HG03342 (cell line): ENCODE results near the gene PAIP2B.
A peak's percentile ranks its signal among the peaks of the same experiment; 100 is the strongest.
"Not testable (repeated sequence)": the region's sequence is repeated elsewhere in the genome, so short reads cannot be mapped to it uniquely, and the experiment has no call there.

Source experiments
- ATAC-seq: cut with Tn5 transposase; IDR thresholded peaks from one replicate; pipeline ENCODE4 v1.9.1; 2021; ENCODE audit warnings: mild to moderate bottlenecking, moderate library complexity; ENCODE audit not compliant: unreplicated experiment

Gene PAIP2B

GRCh38 chr2:71226965-71227560, at the start of gene PAIP2B:
Gene PAIP2B (minus strand): TSS chr2:71227103. CDS start chr2:71202589, 24,514 bp downstream.
- ATAC-seq = peak; percentile 94

- no peak for ATAC-seq
These were observed 49.0 kb upstream of the PAIP2B start for GRCh38 chr2:71275939-71276310.

GRCh38 chr2:71269511-71270090, 42.7 kb upstream of the PAIP2B start:
- ATAC-seq = no peak

- ATAC-seq = no peak
These were observed 36.5 kb upstream of the PAIP2B start for GRCh38 chr2:71263386-71263785.

GRCh38 chr2:71261534-71261933, 34.6 kb upstream of the PAIP2B start:
- ATAC-seq = no peak

GRCh38 chr2:71256421-71256820, 29.5 kb upstream of the PAIP2B start:
- no peak for ATAC-seq

- ATAC-seq = no peak
These were observed 27.9 kb upstream of the PAIP2B start for GRCh38 chr2:71254776-71255175.

GRCh38 chr2:71254078-71254477, 27.2 kb upstream of the PAIP2B start:
- ATAC-seq = no peak

GRCh38 chr2:71253476-71253875, 26.6 kb upstream of the PAIP2B start:
- ATAC-seq = no peak

- no peak for ATAC-seq
These were observed 26.0 kb upstream of the PAIP2B start for GRCh38 chr2:71252862-71253261.

GRCh38 chr2:71250935-71251334, 24.0 kb upstream of the PAIP2B start:
- no peak for ATAC-seq

- ATAC-seq = no peak
These were observed 17.4 kb upstream of the PAIP2B start for GRCh38 chr2:71244302-71244660.

GRCh38 chr2:71243634-71244301, 16.9 kb upstream of the PAIP2B start:
- no peak for ATAC-seq

- ATAC-seq = no peak
These were observed 13.9 kb upstream of the PAIP2B start for GRCh38 chr2:71240794-71241193.

GRCh38 chr2:71238089-71238488, 11.2 kb upstream of the PAIP2B start:
- ATAC-seq = no peak

GRCh38 chr2:71235930-71236587, 9.2 kb upstream of the PAIP2B start:
- ATAC-seq = no peak

- not testable (repeated sequence) for ATAC-seq
These were observed 6.2 kb upstream of the PAIP2B start for GRCh38 chr2:71233072-71233471.

- ATAC-seq = peak; percentile 9
These were observed 573 bp downstream of the PAIP2B start for GRCh38 chr2:71226096-71226964.

- no peak for ATAC-seq
These were observed 2.0 kb downstream of the PAIP2B start for GRCh38 chr2:71224935-71225334.

- ATAC-seq = no peak
These were observed 2.4 kb downstream of the PAIP2B start for GRCh38 chr2:71224457-71224856.

- no peak for ATAC-seq
These were observed 3.1 kb downstream of the PAIP2B start for GRCh38 chr2:71223767-71224333.
